LNCaP clone FGC (cell line): ENCODE data around the gene PALS2.

Experiments used
- DNase-seq: peaks from one replicate; pipeline ENCODE4 v3.0.0-alpha.2; 2011; ENCODE audit warnings: low read depth
- H3K4me3 ChIP-seq: 2 replicates; pipeline ENCODE4 v1.5.1; 2011; ENCODE audit warnings: mild to moderate bottlenecking, low read depth, low read length, control low read depth
- CTCF ChIP-seq: IDR thresholded peaks from 2 replicates; pipeline ENCODE4 v1.5.1; 2012; ENCODE audit warnings: mild to moderate bottlenecking; ENCODE audit not compliant: control insufficient read depth, insufficient read depth; ENCODE audit errors: extremely low read depth

The PALS2 gene

GRCh38 chr7:24572997-24573553, at the start of gene PALS2:
PALS2 (plus strand) TSS chr7:24573452; CDS start chr7:24623668, 50,216 bp downstream.
- peak within 1 kb of the TSS; percentile 85 for H3K4me3 ChIP-seq
- TF ChIP-seq CTCF: no peak
- DNase-seq: no peak

- no peak overlapping the region for H3K4me3 ChIP-seq
- TF ChIP-seq CTCF: no peak
- no peak for DNase-seq
Observed at GRCh38 chr7:24531255-24531654, 42.0 kb upstream of the PALS2 start.

GRCh38 chr7:24536682-24537081, 36.6 kb upstream of the PALS2 start:
- no peak for TF ChIP-seq CTCF

GRCh38 chr7:24540956-24541355, 32.3 kb upstream of the PALS2 start:
- DNase-seq: no peak
- no peak overlapping the region for H3K4me3 ChIP-seq
- TF ChIP-seq CTCF: no peak

More at GRCh38 chr7:24536682-24537081, 36.6 kb upstream of the PALS2 start:
- DNase-seq: no peak
- no peak overlapping the region for H3K4me3 ChIP-seq

- H3K4me3 ChIP-seq: no peak overlapping the region
- no peak for DNase-seq
- TF ChIP-seq CTCF: no peak
Observed at GRCh38 chr7:24545215-24545614, 28.0 kb upstream of the PALS2 start.

- DNase-seq: no peak
- no peak for TF ChIP-seq CTCF
Observed at GRCh38 chr7:24548390-24548789, 24.9 kb upstream of the PALS2 start.

GRCh38 chr7:24549991-24550390, 23.3 kb upstream of the PALS2 start:
- no peak for DNase-seq
- H3K4me3 ChIP-seq: no peak overlapping the region
- TF ChIP-seq CTCF: no peak

More at GRCh38 chr7:24548390-24548789, 24.9 kb upstream of the PALS2 start:
- H3K4me3 ChIP-seq: no peak overlapping the region
